NCI-H345 treated with DMSO at 0.1 percent for 48 hours (cell line): ENCODE results near the gene NCS1.
"Not testable (repeated sequence)": the region's sequence is repeated elsewhere in the genome, so short reads cannot be mapped to it uniquely, and the experiment has no call there.

Experiments used
- DNase-seq: peaks from one replicate; lab custom pipeline; 2025; ENCODE audit not compliant: unreplicated experiment; lab: John Stamatoyannopoulos, UW

Gene NCS1

DNA sequence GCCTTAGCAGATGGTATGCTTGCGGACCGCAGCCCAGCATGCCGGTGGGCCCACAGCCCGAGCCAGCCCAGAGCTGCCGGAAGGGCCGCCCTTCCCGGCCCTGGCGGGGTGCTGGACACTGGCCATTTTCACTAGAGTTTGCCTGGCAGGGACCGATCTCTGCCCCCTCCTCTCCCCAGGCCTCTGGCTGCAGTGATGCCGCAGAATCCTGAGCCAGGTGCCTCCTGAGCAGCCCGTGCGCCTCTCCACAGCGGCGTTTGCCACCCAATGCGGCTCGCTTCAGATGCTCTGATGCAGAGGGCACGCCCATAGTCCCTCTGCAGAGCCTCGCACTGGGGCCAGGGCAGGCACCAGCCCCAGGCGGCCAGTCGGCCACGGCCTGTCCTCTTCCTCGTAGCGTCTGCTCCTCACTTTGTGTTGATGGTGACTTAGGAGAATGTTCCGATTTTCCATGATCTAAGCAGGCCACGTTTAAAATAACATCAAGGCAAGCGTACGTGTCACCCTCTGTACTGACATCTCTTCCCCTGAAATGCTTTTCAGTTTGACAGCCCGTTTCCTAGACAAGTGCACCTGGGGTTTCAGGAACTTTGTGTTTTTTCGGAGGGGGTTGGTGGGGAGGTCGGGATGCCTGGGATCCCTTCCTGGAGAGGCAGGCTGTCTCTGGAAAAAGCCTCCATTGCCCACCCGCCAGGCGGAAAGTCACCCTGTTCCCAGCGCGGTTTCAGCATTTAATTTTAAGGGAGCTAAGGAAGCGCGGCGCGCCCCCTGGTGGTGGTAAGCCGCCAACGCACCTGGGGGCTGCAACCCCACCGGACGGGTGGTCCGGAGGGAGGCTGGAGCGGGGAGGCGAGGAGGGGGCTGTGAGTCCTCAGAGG lies 63.6 kb downstream of the NCS1 start:
- DNase-seq, result peak; percentile 35

DNA sequence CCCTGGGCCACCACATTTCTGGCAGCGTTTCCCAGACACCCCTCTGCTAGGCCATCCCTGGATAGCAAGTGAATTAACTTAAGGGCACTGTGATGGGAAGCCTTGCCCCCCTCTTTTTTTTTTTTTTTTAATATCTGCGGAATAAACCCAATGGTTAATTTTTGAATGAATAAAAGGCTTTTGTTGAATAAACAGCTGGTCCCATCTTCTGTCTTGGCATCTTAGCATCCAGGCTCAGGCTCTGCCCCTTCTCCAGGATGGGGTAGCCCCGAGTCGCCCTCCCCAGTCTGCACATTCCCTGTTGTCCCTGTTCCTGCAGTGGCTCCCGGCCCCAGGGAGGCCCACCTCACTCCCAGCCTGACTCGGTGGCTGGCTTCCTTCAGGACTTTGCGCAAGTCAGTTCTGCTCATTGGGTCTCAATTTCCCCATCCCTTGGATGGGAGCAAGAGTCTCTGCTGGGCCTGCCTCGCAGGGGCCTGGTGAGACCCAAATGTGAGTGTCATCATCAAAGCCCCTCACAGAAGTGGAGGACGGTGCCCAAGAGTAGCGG lies 64.3 kb downstream of the NCS1 start:
- DNase-seq, result no peak

DNA sequence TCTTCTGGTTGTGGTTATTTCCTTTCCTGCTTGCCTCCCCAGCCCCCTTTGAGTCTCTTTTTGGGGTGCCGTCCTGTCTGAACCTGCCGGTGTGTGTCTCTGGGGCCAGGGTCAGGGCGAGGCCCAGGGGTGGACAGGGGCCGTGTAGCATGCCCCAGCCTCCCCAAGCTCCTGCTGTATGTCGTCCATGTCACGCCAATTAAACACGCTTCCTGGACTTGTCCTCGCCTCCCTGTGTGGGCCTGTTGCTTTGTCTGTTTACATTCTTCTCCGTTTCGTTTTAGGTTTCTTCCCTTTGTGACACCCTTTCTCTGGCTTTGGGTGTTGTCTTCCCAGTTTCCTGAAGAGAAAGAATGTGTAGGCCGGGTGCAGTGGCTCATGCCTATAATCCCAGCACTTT lies 64.9 kb downstream of the NCS1 start:
- no peak for DNase-seq

DNA sequence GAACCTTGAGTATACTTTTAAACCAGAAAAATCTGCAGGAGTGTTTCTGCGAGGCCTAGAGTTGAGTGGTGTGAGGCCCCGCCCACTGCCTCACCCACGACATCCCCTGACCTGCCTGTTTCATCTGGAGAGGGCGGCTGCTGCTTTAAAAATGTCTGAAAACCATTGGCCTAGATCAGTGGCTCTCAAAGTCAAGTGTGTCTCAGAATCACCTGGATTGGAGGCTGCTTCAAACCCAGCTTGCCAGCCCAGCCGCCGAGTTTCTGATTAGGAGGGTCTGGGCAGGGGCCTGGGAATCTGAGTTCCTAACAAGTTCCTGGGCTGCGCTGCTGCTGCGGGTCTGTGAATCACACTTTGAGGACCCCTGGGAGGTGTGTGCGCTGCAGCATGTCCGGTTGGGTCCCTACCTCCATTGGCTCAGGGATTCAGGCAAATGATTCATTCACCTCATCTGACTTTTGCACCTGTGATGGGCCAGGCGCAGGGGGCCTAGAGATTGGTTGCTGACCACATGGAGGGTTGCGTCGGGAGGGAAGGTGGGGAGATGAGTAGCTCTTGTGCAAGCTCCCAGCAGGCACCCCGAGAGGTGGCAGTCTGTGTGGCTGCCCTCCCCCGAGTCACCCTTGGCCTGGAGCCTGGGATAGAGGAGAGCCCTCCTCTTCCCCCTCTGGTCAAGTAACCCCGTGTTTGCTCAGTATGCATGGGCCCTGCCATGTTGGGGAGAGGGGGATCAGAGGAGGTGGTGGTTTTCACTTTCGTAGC lies 65.7 kb downstream of the NCS1 start:
- DNase-seq, result peak; percentile 38

DNA sequence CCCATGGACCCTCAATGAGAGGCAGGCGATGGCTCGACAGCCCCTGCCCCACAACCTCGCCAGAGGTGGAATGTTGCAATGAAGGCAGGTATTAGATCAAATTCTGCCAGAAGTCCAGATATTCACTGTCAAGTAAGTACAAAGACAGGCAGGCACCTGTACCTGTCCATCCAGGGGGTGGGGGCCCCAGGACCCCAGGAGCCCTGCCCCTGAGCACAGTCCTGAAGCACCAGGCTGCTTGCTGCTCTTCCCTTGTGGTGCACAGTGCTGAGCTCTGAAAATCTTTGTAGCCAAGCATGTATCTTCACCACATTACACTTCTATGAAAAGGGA lies 67.1 kb downstream of the NCS1 start:
- DNase-seq, result no peak

DNA sequence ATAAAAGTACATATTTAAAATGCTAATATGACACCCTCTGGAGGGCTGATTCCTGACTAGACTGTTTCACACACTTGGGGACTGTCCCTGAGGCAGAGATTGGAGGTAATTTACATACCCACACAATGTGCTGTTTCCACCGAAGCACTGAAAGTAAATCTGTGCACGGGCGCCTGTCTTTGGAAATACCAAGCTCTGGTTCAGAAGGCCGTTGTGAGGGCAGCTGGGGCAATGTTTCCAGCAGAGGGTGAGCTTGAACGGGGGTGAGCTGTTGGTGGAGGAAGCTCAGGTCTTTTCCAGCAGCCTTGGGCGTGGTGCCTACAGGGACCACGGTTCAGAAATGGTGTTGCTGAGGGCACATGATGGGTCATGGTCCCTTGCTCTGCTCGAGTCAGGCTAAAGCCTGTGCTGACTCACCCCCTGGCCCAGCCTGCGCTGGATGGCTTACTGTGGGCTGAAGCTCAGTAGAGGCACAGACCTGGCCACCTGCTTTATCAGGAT lies 67.6 kb downstream of the NCS1 start:
- DNase-seq, result no peak

DNA sequence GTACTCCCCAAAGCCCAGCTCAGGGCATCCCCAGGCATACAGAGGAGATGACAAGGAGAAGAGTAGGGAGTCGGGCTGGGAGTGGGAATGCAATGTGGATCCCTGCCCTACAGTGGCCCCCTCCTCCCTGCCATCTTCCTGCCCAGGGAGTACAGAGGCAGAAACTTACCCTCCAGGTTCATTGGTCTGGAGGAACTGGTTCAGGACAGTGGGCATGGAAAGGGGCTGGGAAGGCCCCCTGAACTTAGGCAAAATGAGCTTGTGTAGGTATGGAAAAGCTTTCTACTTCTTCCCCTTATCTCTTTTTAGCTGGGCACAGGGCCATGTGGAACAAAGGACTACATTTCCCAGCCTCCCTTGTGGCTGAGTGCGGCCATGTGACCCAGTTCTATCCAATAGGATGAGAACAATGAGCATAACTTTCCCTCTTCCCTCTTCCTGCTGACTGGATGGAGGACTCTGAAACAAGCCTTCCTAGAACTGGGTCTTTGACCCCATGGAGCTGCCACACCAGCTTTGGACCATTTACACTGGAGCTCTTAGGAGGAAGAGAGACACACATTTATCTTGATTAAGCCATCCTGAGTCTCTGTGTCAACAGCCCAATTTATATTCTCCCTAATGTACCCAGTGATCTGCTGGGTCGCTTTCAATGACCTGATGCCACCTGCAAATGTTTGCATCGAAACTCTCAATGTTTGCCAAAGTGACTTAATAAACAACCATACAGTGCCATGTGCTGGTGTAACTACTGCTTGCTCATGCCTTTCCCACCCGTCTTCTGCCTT lies 68.4 kb downstream of the NCS1 start:
- DNase-seq, result peak; percentile 89

DNA sequence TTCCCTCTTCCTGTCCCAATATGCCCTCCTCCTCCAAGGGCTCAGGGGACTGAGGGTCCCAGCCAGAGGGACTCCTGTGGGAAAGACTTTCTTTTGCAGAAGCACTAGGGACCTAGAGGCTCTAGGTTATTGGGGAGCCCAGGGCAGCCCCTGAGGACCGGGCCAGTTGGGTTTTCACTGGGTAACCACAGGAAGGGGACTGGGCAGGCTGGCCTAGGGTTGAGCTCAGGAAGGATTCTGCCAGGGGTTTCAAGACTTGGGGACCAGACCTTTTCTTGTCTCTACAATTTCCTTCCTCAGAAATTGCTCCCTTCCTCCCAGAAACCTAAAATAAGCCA lies 69.0 kb downstream of the NCS1 start:
- DNase-seq, result no peak

DNA sequence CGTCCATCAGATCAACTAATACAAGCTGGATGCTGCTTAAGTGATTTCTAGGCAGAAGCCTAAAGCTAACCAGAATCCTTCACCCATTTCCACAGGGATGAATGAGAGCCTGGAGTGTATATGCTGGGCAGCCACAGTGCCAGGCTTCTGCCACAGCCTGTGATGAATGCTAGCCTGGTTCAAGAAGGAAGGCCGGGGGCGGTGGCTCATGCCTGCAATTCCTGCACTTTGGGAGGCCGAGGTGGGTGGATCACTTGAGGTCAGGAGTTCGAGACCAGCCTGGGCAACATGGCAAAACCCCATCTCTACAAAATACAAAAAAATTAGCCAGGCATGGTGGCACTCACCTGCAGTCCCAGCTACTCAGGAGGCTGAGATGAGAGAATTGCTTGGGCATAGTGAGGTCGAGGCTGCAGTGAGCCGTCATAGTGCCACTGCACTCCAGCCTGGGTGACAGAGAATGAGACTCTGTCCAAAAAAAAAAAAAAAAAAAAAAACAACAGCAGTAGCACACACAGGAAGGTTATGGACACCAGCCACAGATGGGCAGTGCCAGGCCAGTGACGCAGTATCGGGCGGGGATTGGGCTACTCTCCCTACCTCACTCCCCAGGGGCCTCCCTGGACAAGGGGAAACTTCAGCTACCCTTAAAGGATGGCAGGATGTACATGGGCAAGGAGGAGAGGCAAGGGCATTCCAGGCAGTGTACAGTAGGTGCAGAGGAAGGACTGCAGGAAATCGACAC lies 70.2 kb downstream of the NCS1 start:
- DNase-seq, result no peak

DNA sequence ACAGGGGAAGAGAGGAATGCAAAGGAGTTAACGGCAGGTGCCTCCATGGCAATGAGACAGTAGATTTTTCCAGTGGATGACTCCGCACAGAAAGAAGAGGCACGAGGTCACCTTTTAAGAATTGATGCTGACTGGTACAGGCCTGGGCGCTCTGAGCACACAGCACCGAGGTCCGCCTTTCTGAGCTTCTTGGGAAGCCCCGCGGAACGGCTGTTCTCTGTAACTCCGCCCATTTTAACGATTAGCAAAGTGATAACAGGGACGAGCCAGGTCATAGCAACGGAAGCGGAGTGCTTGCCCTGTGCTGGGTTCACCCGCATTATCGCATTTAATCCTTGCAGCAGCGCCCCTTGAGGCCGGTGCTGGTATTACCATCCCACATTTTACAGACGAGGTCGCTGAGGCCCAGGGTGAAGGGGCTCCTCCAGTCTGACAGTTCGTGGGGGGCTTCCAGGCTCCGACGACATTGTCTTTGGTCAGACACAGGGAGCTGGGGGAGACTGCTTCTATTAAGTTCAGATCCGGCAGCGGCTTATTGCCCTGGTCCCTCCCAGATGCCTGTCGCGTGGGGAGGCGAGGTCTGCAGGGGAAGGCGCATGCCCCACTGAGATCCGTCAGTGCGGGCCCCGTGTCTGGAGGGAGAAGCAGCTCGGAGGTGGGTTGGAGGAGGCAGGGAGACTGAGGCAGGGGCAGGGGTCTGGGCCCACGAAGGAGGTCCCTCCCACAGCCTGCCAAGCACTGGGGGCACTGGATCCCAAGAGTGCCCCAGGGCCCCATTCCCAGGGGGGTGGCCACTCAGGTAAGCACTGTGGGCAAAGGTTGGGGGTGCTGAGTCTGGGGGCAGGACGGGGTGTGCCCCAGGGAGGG lies 71.0 kb downstream of the NCS1 start:
- peak; percentile 38 for DNase-seq

DNA sequence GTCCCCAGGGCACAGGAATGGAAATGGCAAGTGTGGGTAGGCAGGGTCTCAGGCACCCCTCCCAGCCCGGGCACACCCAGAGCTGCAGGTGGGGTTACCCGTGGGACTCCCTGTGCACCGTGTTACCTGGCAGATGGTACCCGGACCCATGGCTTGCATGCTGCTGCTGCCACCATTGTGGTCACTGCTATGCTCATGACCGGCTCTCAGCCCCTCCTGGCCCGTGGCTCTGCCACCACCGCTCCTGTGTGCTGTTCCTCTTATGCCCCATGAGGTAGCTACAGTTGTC lies 71.6 kb downstream of the NCS1 start:
- no peak for DNase-seq

DNA sequence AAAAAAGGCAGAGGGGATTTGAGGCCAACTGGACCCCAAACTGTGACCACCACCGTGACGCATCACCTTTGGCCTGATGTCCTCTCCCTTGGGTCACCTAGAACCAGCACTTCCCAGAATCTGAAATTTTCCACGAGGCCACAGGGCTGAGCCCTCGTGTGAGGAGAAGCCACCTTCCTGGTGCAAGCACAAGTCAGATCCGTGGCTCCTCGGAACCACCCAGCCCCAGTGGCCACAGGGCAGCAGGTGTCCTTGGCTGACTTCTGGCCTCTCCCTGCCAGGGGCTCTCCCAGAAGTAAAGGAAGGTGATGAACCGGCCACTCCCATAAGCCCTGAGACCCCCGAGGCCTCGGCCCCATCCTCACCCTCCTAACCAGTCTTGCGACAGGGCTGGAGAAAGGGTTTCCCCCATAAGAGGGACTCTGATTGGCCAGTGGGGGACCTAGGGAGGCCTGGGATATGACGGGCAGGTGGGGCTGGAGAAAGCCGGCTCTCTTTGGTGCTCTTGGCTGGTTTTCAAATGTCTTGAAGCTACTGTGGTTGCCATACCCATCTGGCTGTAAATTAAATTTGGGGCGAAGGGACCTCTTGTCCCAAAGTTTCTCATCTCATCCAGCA lies 72.5 kb downstream of the NCS1 start:
- no peak for DNase-seq

DNA sequence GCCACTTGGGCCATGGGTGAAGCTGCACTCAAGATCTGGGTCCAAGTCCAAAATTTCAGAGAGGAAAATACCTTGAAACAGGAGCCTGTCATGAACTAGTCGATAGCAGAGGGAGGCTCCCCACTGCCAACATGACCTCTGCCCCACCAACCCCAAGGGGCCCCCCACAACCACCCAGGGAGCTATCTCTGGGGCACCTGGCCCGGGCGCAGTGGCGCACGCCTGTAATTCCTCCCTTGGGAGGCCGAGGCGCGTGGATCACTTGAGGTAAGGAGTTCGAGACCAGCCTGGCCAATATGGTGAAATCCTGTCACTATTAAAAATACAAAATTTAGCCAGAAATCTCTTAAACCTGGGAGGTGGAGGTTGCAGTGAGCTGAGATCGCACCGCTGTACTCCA lies 73.3 kb downstream of the NCS1 start:
- DNase-seq, result no peak

DNA sequence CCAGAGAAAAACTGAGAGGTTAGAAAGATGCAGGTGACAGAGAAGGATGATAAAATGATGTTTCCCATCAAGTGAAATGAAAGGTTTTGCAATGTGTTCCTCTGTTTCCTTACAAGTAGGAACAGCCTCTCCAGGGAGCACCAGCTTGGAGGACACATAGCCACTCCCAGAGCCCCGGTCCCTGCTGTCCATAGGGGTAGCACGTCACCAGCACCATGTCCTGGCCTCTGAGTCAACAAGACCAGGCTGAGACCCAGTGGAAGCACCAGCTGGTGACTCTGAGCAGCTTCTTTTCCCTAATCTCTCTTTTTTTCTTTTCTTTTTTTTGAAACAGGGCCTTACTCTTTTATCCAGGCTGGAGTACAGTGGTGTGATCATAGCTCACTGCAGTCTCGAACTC lies 73.9 kb downstream of the NCS1 start:
- DNase-seq, result no peak

DNA sequence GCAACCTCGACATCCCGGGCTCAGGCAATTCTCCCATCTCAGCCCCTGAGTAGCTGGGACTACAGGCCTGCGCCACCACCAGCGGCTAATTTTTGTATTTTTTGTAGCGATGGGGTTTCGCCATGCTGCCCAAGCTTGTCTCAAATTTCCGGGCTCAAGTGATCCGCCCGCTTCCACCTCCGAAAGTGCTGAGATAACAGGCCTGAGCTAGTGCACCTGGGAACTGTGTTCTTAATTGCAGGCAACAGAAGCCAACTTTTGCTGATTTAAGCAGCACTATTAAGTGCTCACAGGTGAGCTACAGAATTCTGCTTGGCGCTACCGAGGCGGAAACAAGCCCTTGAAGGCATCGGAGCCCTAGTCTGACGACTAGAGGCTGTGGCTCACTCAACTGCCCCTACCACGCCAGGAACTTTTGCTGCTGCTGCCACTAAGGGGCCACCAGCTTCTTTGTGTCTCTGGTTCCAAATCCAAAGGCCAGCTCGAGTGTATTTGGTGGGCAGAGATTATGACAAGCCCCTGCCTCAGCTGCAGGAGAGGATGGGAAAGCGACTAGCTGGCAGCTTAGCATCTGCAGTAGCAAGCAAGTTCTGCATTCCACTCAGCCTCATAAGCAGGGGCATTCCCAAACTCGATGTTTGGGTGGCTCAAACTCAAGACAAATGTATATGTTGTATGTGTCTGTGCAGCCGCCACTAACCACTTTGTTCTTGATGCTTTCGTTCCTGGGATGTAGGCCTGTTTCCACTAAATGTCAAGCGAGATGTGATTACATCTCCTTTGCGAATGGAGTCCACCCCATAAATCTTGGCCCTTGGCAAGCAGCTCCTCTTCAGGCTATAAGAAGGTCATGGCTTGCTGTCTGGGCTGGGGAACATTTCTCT lies 82.8 kb downstream of the NCS1 start:
- DNase-seq, result no peak

DNA sequence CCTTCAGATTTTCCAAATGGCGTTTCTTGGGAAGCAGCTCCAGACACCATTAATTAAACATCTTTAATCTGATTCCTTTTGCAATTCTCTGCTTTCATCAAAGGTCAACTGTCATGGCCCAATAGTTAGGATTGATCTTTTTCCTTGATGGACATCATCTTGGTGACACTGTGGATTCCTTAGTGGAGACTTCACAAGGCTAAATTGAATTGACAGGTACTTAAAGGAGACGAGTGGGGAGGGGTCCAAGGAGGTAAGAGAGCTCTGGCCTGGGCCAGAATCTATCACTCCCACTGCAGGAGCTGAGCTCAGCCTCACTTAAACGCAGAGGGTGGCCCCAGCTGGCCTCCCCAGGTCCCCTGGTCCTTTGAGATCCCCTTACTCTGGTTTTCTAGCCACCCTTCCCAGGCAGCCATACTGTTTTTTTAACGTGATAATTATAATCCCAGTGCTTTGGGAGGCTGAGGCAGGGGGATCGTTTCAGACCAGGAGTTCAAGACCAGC lies 83.5 kb downstream of the NCS1 start:
- no peak for DNase-seq

DNA sequence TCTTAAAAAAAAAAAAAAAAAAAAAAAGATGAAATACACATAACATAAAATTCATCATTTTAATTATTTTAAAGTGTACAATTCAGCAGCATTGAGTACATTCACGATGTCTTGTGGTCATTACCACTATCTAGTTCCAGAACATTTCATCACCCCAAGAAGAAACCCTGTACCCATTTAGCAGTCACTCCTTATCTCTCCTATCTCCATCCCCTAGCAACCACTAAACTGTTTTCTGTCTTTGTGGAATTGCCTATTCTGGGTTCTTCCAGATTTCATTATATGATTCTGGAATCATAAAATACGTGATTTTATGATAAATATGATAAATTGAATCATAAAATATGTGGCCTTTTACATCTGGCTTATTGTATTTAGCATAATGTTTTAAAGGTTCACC lies 84.4 kb downstream of the NCS1 start:
- no peak for DNase-seq

DNA sequence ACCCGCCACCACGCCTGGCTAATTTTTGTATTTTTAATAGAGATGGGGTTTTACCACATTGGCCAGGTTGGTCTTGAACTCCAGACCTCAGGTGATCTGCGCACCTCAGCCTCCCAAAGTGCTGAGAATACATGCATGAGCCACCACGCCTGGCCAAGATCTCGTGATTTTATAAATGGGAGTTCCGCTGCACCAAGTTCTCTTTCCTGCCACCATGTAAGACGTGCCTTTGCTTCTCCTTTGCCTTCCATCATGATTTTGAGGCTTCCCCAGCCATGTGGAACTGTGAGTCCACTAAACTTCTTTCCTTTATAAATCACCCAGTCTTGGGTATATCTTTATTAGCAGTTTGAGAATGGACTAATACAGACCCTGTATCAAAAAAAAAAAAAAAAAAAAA lies 85.9 kb downstream of the NCS1 start:
- not testable (repeated sequence) for DNase-seq
